GM12891 (cell line): ENCODE measurements around the gene ZNF846.

Source experiments
- PAX5 ChIP-seq: IDR thresholded peaks from 2 replicates; pipeline ENCODE4 v1.6.1; 2011; ENCODE audit warnings: low read length, moderate library complexity, mild to moderate bottlenecking; ENCODE audit not compliant: insufficient read depth, severe bottlenecking
- POLR2A ChIP-seq: IDR thresholded peaks from 2 replicates; pipeline ENCODE4 v1.6.1; 2011; ENCODE audit warnings: low read depth, low read length, control low read depth
- POLR2AphosphoS5 ChIP-seq: IDR thresholded peaks from 2 replicates; pipeline ENCODE4 v1.6.1; 2011; ENCODE audit warnings: low read depth, low read length, control low read depth
- POU2F2 ChIP-seq: IDR thresholded peaks from 2 replicates; pipeline ENCODE4 v1.6.1; 2011; ENCODE audit warnings: low read depth, mild to moderate bottlenecking, control low read depth, low read length, moderate library complexity
- SPI1 ChIP-seq: IDR thresholded peaks from 2 replicates; pipeline ENCODE4 v1.6.1; 2011; ENCODE audit warnings: low read depth, low read length, control low read depth
- TAF1 ChIP-seq: IDR thresholded peaks from 2 replicates; pipeline ENCODE4 v1.6.1; 2011; ENCODE audit warnings: low read depth, low read length, control low read depth

- no peak for TF ChIP-seq POLR2A
- no peak for TF ChIP-seq POLR2AphosphoS5
- TF ChIP-seq TAF1, result no peak
- TF ChIP-seq SPI1, result no peak
- no peak for TF ChIP-seq PAX5
- no peak for TF ChIP-seq POU2F2
Observed at GRCh38 chr19:9721861-9722260, 46.7 kb downstream of the ZNF846 start.
